UCSD-AML1 (cell line): ENCODE measurements around the gene REV3L.
"Not testable (repeated sequence)": the region's sequence is repeated elsewhere in the genome, so short reads cannot be mapped to it uniquely, and the experiment has no call there.

Experiments used
- DNase-seq: peaks from one replicate; lab custom pipeline; 2025; ENCODE audit not compliant: unreplicated experiment; lab: John Stamatoyannopoulos, UW

The REV3L gene

DNA sequence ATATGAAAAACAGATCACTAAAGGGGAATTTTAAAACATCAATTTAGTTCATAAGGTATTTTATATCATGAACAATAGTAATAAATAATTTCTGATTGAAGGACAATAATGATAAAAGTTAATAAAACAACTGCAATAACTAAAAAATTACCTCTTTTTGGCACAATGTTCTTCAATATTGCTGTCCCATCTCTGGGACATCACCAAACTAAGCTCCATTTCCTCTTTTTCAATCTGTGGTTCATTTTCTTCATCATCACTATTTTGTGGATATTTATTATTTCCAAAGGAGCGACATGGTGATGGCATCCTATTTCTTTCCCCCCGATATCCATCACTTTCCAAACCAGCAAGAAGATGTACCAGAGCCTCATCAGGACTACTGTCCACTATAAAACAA is 103.2 kb downstream of the REV3L start:
- no peak for DNase-seq

DNA sequence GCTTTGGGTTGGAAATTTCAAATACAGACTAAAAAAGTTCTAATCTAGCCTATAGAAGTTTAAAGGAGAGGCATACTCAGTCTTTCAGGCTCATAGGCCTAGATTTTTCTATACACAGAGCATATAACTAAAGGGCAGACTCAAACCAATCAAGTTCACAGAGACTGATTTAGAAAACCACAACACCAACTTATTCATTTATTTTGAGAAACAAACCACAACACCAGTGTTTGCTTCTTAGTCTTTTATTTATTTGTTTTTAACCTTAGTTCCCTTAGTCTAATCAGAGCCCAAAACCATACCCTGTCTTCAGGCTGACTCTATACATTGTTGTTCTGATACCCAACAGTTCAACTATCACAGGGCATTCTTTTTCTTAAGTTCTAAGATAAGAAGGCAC is 103.7 kb downstream of the REV3L start:
- no peak for DNase-seq

DNA sequence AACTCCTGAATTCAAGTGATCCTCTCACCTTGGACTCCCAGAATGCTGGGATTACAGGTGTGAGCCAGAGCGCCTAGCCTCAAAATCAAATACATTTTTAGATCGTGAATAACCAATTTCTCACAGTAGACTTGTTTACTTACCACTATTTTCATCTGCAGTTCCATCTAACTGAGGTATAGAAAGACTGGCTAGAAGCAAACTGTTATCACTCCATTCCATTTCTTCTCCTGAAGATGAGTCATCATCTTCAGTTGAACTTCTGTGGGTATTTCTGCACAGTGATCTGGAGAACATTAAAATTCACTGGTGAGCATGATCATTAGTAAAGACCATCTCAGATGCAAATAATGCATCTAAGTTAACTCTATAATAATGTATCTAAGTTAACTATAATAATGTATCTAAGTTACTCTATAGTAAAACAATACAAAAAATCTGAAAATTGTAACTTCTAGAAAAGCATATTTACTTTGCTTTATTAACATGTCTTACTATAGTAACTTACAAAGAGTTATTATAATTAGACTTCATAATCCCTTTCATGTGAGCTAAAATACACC is 105.4 kb downstream of the REV3L start:
- DNase-seq: no peak

DNA sequence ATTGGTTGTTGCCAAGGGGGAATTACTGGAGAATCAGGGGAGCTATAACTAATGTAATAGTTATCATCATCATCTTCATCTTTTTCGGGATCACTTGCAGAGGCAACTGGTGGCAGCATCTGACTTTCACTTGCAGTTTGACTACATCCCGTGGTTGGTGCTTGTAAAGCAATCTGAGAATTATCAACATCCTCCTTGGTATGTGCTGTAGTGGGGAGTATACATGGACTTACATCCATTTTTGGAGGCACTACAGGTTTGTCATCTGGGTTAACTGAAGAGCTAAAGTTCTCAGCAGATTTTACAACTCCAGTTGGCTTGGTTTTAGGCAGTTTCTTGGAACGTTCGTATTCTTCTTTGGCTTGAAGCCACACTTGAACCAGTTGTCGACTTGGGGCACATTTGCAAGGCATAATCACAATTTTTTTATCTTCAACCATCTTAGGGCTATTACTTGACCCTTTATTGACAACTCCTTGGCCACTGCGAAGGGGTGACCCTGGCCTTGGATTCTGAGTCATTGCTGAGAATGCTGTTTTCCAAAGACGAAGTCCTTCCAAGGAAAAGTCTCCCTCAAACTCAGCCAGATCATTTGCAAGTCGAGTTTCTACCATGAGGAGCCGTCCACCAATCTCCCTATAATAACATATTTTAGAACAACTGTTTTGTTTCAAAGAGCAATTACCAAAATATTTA is 115.5 kb downstream of the REV3L start:
- DNase-seq: no peak

DNA sequence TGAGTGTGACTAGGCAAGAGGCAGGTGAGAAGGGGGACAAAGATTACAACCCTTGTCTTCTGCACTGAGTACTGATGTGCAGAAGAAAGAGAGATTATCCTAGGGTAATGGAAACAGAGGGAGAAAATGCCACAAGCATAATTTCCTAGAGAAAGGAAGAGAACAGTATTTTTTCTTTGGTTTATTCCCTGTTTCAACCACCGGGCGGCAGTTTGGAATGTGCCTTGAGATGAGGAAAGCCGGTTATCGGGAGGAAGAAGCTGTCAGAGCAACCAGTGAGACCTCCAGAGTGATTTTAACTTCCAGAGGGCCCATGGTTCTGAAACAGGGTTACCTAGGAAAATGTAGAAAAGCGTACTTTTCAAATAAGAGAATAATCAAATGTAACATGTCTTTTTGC is 121.4 kb downstream of the REV3L start:
- DNase-seq: peak; percentile 13

DNA sequence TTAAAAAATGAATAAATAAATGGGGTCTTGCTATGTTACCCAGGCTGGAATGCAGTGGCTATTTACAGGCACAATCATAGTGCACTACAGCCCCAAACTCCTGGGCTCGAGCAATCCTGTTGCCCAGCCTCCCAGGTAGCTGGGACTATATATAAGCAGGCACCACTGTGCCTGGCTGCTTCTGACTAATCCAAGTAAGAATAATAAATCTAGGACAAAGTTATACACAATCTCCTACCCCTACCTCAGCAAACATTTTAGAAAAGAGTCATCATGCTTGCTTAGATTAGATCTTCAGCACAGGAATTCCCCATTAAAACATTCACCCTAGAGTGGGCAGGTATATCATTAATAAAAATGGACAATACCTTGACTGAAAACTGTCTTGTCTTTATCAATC is 124.6 kb downstream of the REV3L start:
- DNase-seq: no peak

DNA sequence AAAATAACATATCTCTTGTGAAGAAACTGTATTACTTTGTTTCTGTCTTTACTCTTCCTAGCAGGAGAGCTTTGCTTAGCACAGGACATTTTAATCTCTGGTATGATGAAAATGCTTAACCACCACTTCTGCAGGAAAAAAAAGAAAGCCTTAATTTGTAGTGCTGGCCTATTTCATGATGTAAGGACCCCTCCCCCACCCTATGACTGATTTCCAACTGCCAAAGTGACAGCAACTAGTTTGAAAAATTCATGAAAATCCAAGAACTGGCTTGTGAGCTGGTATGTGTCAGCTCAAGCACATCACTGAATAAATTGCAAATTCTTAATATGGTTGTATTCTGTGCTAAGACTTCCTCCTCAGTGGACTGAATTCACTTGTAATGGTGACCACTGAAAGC is 125.3 kb downstream of the REV3L start:
- no peak for DNase-seq

DNA sequence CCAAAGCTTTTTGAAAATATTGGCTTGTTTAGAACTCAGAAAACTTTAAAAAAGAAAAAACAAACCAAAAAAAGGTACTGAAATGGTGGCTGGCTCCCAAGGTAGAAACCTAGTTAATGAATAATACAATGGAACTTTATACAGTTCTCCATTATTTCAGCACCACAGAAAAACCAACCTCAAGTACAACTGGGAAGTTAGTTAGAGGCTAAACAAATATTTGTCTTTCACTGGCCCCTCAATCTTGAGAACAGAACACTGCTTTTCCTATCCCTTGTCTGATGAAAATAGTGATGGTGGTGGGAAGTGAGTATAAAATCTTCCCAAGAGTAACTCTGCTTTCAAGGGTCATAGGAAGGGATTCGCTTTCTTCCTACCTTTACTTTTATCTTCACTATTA is 126.5 kb downstream of the REV3L start:
- DNase-seq: no peak

DNA sequence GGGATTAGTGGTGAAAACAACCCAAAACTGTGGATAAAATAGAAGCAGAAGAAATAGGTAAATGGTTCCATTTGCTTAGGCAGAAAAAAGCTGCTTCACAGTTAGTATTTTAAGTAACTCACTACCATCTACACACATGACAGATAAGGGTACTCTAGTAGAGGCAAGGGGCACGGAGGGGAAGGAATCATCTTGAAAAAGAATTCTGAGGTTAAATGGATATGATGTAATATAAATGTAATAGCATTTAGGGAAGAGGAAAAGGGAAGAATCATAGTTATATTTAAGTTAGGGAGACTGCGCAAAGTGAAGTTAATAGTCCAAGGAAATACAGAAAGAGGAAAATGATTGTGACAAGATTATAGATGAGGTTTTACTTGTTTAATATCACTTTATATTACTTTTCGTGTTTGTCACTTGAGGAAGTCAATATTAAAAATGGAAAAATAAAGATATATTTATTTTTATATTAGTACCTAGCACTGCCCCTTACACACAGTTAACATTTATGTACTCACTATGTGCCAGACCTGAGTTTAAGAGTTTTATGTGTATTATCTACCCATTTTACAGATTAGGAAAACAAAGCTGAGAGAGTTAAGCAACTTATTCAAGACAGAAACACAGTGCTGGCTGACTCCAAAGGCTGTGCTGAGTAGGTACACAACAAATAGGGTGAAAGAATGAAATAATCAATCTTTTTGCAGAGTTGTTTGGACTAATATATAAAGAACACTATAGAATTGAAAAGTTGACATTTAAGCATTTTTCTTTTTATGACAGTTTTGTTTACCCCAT is 128.1 kb downstream of the REV3L start:
- DNase-seq: no peak

DNA sequence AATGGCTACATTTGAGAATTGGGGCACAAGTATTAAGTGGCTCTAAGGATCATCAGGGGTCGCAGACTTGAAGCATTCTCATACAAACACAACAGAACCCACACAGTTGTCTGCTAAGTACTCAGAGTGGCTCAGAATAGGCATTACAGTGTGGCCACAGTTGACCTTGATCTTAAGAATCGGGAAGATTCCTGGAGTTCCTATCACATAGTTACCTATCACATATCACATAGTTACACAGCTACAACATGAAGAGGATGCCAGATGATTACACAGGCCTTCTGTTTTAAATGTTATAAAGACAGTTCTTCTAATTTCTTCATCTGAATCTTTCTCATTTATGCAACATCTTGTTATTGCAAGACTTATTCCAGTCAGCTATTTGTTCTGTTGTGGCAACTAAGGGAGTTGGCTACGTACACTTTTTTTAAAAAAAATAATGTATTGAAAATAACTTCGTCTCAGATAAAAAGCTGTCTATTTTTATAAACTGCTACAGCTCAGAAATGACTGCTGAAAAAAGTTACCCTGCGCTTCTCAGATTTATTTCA is 129.0 kb downstream of the REV3L start:
- no peak for DNase-seq

DNA sequence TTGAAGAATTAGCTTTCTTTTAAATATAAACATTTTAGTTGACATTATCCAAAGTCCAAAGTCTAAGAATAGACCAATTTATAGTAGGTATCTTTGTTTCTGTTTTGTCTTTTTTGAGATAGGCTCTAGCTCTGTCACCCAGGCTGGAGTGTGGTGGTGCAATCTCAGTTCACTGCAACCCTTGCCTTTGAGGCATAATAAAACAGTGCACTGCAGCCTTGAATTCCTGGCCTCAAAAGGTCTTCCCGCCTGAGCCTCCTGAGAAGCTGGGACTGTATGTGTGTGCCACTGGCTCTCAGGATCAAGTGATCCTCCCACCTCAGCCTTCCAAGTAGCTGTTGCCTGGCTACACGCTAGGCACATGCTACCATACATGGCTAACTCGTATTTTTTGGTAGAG is 135.4 kb downstream of the REV3L start:
- no peak for DNase-seq

DNA sequence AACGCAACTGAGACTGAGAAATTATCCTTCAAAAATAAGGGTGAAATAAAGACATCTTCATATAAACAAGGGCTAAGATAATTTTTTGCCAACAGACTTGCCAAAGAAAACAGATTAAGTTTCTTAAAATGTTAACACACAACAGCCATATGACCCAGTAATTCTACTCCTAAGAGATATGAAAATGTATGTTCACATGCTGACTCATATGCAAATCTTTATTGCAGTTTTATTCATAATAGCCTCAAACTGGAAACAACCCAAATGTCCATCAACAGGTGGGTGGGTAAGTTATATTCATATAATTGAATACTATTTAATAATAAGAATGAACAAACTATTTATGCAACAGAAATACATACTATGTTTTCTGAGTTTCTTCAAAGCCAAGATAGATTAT is 140.1 kb downstream of the REV3L start:
- no peak for DNase-seq

DNA sequence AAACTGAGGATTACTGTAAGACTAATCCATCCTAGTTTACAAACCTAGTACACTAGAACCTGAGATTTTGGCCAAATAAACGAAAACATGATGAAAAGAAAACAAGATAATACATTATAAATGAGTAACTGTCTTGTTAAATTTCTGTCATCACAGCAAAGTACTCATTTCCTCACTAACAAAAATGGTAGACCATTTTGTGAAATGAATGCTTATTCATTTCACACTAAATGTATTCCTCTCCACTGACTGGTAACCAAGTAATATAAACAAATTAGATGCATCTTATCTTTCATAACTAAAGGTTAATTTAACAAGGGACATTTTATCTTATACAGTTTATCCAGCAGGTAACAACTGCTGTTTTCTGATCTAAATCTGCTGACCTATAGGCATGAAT is 143.7 kb downstream of the REV3L start:
- DNase-seq: no peak

DNA sequence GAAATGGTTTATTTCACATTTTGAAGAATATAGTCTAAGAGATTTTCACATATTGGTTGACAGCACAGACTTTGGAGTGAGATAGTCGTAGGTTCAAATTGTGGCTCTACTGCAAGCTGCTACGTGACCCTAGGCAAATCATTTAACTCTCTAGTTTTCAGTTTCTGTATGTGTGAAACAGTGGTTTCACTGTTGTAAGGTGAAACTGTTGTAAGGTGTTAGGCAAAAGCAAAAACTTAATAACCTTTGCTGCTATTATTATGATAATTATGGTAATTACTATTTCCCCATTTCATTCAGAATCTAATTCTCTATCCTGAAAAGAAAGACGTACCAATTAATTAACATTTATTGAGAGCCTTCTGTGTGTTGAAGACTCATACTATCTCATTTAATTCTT is 144.2 kb downstream of the REV3L start:
- no peak for DNase-seq

DNA sequence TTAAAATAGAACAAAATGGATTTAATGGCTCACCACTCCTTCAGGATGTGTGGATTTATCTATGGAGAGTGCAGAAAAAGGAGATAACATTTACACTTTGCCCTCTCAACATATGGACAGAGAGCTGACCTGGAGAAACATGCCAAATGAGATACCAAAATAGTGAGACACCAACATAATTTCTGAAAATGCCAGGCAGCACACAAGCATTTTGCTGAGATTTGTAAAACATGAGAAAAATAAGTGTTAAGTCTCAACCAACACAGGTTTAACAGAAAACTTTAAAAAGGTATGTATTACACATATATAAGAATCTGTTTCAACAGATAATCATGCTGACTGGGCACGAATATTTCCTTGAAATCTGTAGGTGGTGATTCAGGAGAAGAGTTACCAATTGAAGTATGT is 145.2 kb downstream of the REV3L start:
- DNase-seq: no peak

DNA sequence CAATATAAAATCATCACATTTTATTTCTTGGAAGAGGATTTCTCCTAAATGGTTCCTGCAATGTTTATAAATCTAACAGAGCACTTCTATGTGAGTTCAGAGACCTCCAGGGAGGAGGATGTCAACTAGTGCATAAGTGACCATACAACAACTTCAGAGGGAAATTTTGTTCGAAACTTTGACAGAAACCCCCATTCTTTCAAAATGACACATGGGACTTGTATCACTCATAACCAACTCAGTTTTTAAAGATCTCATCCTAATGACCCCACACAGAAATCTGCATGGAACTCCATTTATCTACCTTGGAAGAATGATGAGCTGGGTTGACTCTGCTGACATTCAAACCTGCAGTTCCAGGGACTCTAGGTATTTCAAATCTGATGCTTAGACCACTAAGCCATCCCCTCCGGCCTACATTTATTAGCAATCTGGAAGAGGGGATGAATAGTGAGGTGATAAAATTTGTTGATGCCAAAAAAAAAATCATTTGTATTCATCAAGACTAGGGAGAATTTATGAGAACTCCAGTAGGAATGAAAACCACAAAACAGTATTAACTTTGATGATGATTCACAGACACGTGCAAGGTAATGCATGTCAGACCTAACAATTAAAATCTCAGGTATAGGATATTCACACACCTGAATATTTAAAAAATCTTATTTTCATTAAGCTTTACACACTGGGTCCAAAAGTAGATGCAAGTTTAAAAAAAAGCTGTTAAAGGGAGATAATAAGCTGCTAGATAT is 153.0 kb downstream of the REV3L start:
- no peak for DNase-seq

DNA sequence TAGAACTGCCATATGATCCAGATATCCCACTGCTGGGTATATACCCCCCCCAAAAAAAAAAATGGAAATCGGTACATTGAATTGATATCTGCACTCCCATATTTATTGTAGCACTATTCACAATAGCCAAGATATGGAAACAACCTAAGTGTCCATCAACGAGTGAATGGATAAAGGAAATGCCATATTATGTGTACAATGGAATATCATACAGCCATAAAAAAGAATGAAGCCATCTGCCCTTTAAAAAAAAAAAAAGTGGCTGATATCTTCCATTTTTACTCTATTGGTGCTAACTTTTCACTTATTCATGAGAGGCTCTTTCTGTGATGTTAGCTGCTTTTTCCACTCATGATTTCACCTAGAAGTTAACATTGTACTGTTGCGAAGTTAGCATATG is 156.5 kb downstream of the REV3L start:
- no peak for DNase-seq

DNA sequence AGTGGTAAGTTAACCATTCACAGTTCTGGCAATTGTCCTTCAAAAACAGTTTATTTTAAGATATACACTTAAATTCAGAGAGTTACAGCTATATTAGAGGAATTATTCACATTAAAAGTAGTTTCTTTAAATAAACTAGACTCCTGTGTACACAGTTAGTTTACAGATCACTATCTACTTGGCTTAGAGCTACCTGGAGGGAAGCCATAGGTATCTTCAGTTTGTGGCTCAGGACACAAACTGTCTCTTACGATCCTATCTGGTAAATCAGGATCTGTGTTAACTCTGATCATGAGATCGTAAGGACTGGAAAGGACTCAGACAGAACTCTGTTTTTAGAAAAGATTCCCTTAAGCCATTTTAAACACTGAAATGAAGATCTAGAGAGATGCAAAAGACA is 160.9 kb downstream of the REV3L start:
- DNase-seq: no peak

DNA sequence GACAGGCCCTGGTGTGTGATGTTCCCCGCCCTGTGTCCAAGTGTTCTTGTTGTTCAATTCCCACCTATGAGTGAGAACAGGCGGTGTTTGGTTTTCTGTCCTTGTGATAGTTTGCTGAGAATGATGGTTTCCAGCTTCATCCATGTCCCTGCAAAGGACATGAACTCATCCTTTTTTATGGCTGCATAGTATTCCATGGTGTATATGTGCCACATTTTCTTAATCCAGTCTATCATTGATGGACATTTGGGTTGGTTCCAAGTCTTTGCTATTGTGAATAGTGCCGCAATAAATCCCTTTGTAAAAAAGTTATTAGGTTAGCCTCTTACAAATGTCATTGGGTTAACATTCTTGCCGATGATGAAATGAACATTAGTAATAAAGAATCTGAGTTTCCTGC is 175.1 kb downstream of the REV3L start:
- DNase-seq: not testable (repeated sequence)

DNA sequence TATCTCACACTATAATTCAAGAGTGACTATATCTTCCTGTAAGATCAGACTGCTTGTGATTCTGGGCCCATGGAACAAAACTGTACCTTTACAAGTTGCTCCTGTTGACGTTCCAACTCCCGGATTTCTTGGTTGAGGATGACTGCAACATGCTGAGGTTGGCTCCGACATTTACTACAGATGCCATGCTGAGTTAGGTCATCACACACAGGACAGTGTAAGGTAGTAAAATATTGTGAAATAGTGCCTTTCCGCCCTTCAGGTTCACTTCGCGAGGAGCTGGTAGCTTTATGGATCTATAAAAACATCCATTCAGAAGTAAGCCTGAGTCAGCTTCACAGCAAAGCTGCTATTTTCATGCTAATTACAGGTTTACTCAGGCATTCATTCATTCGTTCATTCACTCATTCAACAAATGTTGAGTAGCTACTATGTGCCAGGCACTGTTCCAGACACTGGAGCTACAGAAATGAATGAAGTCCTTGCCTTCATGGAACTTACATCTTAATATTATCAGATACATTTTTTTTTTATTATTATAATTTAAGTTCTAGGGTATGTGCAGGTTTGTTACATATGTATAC is 175.7 kb downstream of the REV3L start:
- no peak for DNase-seq
